Neural progenitor cell (in vitro differentiated cells): ENCODE data around the gene BCL2A1.

ENCODE experiments used
- EZH2 ChIP-seq: fragments of 200-600 bp; sonication (generic); IDR thresholded peaks from 2 replicates; pipeline ENCODE4 v1.6.1; 2017; ENCODE audit warnings: antibody characterized with exemption, mild to moderate bottlenecking, moderate library complexity
- EZH2phosphoT487 ChIP-seq: fragments of 200-600 bp; sonication (generic); IDR thresholded peaks from 2 replicates; pipeline ENCODE4 v1.6.1; 2017; ENCODE audit warnings: antibody characterized with exemption
- TF ChIP-seq, protein P1 (sequence below): fragments of 200-600 bp; sonication (generic); IDR thresholded peaks from 2 replicates; pipeline ENCODE4 v1.5.1; 2017; ENCODE audit warnings: antibody characterized with exemption, mild to moderate bottlenecking

DNA sequence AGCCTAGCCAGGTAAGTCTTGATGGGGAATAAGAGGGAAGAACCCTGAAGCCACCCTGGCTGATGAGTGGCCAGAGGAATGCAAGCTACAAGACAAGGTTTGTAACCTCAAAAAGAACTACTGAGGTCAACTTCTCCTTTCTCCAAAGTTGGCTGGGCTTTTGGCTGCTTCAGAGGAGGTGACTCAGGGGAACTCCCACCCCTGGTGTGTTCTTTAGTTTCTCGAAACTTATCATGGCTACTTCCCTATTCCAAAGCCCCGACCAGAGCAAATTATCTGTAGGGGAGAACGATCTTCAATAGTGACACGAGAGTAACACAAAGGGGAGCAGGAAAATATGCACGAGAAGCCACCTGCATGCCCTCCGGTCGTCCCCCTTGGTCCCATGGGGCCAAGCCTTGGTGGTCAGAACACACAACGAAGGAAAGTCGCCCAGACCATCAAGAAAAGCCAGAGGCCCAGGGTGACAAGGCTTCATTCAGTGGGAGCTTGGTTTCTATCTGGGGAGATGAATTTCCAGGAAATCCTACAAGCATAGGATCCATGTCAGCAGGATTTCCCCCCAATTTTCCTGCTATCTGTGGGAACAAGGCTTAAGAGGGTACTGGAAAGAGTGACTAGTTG lies 6.5 kb upstream of the BCL2A1 start:
- TF ChIP-seq, protein P1, sequence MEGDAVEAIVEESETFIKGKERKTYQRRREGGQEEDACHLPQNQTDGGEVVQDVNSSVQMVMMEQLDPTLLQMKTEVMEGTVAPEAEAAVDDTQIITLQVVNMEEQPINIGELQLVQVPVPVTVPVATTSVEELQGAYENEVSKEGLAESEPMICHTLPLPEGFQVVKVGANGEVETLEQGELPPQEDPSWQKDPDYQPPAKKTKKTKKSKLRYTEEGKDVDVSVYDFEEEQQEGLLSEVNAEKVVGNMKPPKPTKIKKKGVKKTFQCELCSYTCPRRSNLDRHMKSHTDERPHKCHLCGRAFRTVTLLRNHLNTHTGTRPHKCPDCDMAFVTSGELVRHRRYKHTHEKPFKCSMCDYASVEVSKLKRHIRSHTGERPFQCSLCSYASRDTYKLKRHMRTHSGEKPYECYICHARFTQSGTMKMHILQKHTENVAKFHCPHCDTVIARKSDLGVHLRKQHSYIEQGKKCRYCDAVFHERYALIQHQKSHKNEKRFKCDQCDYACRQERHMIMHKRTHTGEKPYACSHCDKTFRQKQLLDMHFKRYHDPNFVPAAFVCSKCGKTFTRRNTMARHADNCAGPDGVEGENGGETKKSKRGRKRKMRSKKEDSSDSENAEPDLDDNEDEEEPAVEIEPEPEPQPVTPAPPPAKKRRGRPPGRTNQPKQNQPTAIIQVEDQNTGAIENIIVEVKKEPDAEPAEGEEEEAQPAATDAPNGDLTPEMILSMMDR, result no peak
- TF ChIP-seq EZH2phosphoT487, result no peak
- no peak for TF ChIP-seq EZH2
